OCI-LY1 (cell line): Measurements from ENCODE around the gene TAS2R40.

Experiments
- CTCF ChIP-seq: fragments of 200-600 bp; sonication (generic), shearing (Covaris generic); IDR thresholded peaks from 2 replicates; pipeline ENCODE4 v1.5.1; 2017; ENCODE audit warnings: mild to moderate bottlenecking, antibody characterized with exemption, low read length, moderate library complexity, mixed read lengths
- EZH2 ChIP-seq: fragments of 200-600 bp; sonication (generic), shearing (Covaris generic); IDR thresholded peaks from 2 replicates; pipeline ENCODE4 v1.8.0; 2017; ENCODE audit warnings: borderline replicate concordance, mixed run types, mild to moderate bottlenecking, antibody characterized with exemption, low read length, moderate library complexity, mixed read lengths

GRCh38 chr7:143229054-143229790 lies 7.4 kb downstream of the TAS2R40 start:
- TF ChIP-seq CTCF (no peak), EZH2 (no peak)
